ENCODE data around the gene MTHFD1L. TPM values are rescaled to one million over a fixed set of nuclear protein-coding genes. Genes with fewer than 3 reads are reported as not detected.

Gene MTHFD1L
- polyA plus RNA-seq, 2 of the 4 experiments (the other 2 are of a cell fraction), result 27.2 to 63.2 TPM

- FAIRE-seq, result no peak
- Histone ChIP-seq H3K27ac (peak overlapping the region; percentile 61 to 81), H3K4me3 (no peak overlapping the region), H3K4me2 (peak overlapping the region; percentile 51), H3K9me3 (no peaks in the 10 kb centered on the region), H3K4me1 (peaks cover 31% of the 10 kb centered on the region)
- no peak for ATAC-seq
- POLR2A ChIA-PET, result no interaction called here
- CTCF ChIA-PET, result interaction anchor here (2.7 to 3.6 kb wide), 2 partner anchors 425 to 436 kb away, joined by 6 to 11 read pairs; no protein-coding TSS in a partner anchor
- TF ChIP-seq RFX5 (IDR thresholded peaks at IDR 0.05) (no peak), FOXS1 (CRISPR knock-in tag; IDR thresholded peaks at IDR 0.05) (no peak), POLR2A (IDR thresholded peaks at IDR 0.05; ENCODE audit: low read length) (no peak), KDM5A (IDR thresholded peaks at IDR 0.05) (no peak), ZC3H11A (IDR thresholded peaks at IDR 0.05) (no peak), MAFK (IDR thresholded peaks at IDR 0.05; ENCODE audit: partially characterized antibody) (no peak), RAD21 (conservative IDR thresholded peaks at IDR 0.05 in 1 of 2, IDR thresholded peaks at IDR 0.05 in 1 of 2) (no peak), HEYL (CRISPR knock-in tag; IDR thresholded peaks at IDR 0.05) (no peak), EHMT2 (IDR thresholded peaks at IDR 0.05; ENCODE audit: low read depth) (no peak), SMC3 (IDR thresholded peaks at IDR 0.05) (no peak), HOXB5 (CRISPR knock-in tag; IDR thresholded peaks at IDR 0.05) (no peak), REST (IDR thresholded peaks at IDR 0.05) (no peak), NR3C1 (IDR thresholded peaks at IDR 0.05) (no peak), ZNF302 (CRISPR knock-in tag; IDR thresholded peaks at IDR 0.05) (no peak), FOSL2 (IDR thresholded peaks at IDR 0.05) (no peak), FOSL2 (CRISPR knock-in tag; IDR thresholded peaks at IDR 0.05) (no peak), TP53 (CRISPR knock-in tag; IDR thresholded peaks at IDR 0.05) (no peak), FOSB (CRISPR knock-in tag; IDR thresholded peaks at IDR 0.05) (no peak), ATOH8 (CRISPR knock-in tag; IDR thresholded peaks at IDR 0.05; ENCODE audit: low read depth) (no peak)
- TF ChIP-seq, protein P1, sequence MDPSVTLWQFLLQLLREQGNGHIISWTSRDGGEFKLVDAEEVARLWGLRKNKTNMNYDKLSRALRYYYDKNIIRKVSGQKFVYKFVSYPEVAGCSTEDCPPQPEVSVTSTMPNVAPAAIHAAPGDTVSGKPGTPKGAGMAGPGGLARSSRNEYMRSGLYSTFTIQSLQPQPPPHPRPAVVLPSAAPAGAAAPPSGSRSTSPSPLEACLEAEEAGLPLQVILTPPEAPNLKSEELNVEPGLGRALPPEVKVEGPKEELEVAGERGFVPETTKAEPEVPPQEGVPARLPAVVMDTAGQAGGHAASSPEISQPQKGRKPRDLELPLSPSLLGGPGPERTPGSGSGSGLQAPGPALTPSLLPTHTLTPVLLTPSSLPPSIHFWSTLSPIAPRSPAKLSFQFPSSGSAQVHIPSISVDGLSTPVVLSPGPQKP (IDR thresholded peaks at IDR 0.05; ENCODE audit: low read depth, low read length), result no peak
- whole genome bisulfite sequencing (ENCODE audit: missing lambda C conversion rate), result 45% methylated on average over 2 of the region's 2 CpGs
- DNase-seq (ENCODE audit: low read depth in 1 of 2, low spot score in 1 of 2), result no peak
Observed at GRCh38 chr6:150899231-150899630, 33.7 kb downstream of the MTHFD1L start.

GRCh38 chr6:150900049-150900448 lies 34.5 kb downstream of the MTHFD1L start:
- POLR2A ChIA-PET, result no interaction called here
- Histone ChIP-seq H3K4me1 (peaks cover 23% of the 10 kb centered on the region), H3K9me3 (no peaks in the 10 kb centered on the region), H3K4me2 (no peak overlapping the region), H3K27ac (no peak overlapping the region), H3K4me3 (no peak overlapping the region)
- CTCF ChIA-PET, result interaction anchor here (0.6 to 5.3 kb wide), 4 partner anchors 8 to 435 kb away, joined by 4 to 26 read pairs (median 8); no protein-coding TSS in a partner anchor
- ATAC-seq (no peak), FAIRE-seq (no peak), DNase-seq (ENCODE audit: low read depth in 1 of 2, low spot score in 1 of 2) (no peak)
- 99% methylated on average over 3 of the region's 3 CpGs for WGBS (ENCODE audit: missing lambda C conversion rate)
- TF ChIP-seq EHF (CRISPR knock-in tag; IDR thresholded peaks at IDR 0.05) (no peak), RCOR1 (IDR thresholded peaks at IDR 0.05; ENCODE audit: low read depth, low read length) (no peak), MAFK (IDR thresholded peaks at IDR 0.05; ENCODE audit: partially characterized antibody) (no peak), KDM5A (IDR thresholded peaks at IDR 0.05) (no peak), CBX2 (IDR thresholded peaks at IDR 0.05; ENCODE audit: borderline replicate concordance, low read depth) (no peak), HMGXB4 (CRISPR knock-in tag; IDR thresholded peaks at IDR 0.05; ENCODE audit: borderline replicate concordance) (no peak), ZFP36 (IDR thresholded peaks at IDR 0.05; ENCODE audit: borderline replicate concordance, partially characterized antibody) (no peak), RAD21 (conservative IDR thresholded peaks at IDR 0.05 in 1 of 2, IDR thresholded peaks at IDR 0.05 in 1 of 2) (no peak), GATA3 (IDR thresholded peaks at IDR 0.05; ENCODE audit: borderline replicate concordance) (no peak), HOXA7 (CRISPR knock-in tag; IDR thresholded peaks at IDR 0.05) (no peak), MAZ (IDR thresholded peaks at IDR 0.05; ENCODE audit: borderline replicate concordance, low read depth, low read length) (no peak), PHF8 (IDR thresholded peaks at IDR 0.05; ENCODE audit: borderline replicate concordance, low read depth) (no peak), KDM1A (IDR thresholded peaks at IDR 0.05; ENCODE audit: low read depth) (no peak), CEBPB (IDR thresholded peaks at IDR 0.05) (no peak)
- TF ChIP-seq, protein P2, sequence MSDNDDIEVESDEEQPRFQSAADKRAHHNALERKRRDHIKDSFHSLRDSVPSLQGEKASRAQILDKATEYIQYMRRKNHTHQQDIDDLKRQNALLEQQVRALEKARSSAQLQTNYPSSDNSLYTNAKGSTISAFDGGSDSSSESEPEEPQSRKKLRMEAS (IDR thresholded peaks at IDR 0.05), result no peak
